CD4-positive, alpha-beta T cell (primary cell): ENCODE results near the gene MEGF11. TPM values are rescaled to one million over a fixed set of nuclear protein-coding genes. Genes with fewer than 3 reads are reported as not detected.

ENCODE experiments used
- ATAC-seq: fragments of 200-7000 bp; cut with Tn5 transposase; one replicate; pipeline ENCODE4 v1.10.0; 2022; ENCODE audit warnings: mild to moderate bottlenecking; ENCODE audit not compliant: poor library complexity
- CTCF ChIA-PET: fragments of 350-600 bp; sonication (Branson Sonifier 250); formaldehyde crosslinking; loops from one replicate; lab custom pipeline; 2021; ENCODE audit warnings: antibody characterized with exemption, inconsistent platforms; lab: Charles Lee
- POLR2A ChIA-PET: fragments of 350-600 bp; sonication (Branson Sonifier 250); formaldehyde crosslinking; loops from one replicate; lab custom pipeline; 2021; ENCODE audit warnings: antibody characterized with exemption, inconsistent platforms; lab: Charles Lee
- DNase-seq, 14 experiments: peaks; one replicate each; pipeline ENCODE4 v3.0.0-alpha.2; 2013 to 2020; ENCODE audit warnings: mixed read lengths in 2 of 14
- H3K27ac ChIP-seq, 2 donors: one replicate each; pipeline versions ENCODE4 v1.5.1 to v1.7.0; 2013; ENCODE audit warnings: low read length in 2 of 2, low read depth in 1 of 2, mild to moderate bottlenecking in 1 of 2
- H3K27me3 ChIP-seq, 2 experiments: 1 replicate in 1 of 2; 2 replicates in 1 of 2; pipeline versions ENCODE4 v1.6.1 to v1.7.0; 2013; ENCODE audit warnings: low read length in 2 of 2, control low read depth in 1 of 2, mild to moderate bottlenecking in 1 of 2, moderate library complexity in 1 of 2; ENCODE audit not compliant: insufficient read depth in 2 of 2, control insufficient read depth in 1 of 2
- H3K36me3 ChIP-seq: one replicate; pipeline ENCODE4 v1.6.1; 2013; ENCODE audit warnings: low read length, control low read depth; ENCODE audit not compliant: insufficient read depth
- H3K4me1 ChIP-seq: one replicate; pipeline ENCODE4 v1.6.1; 2013; ENCODE audit warnings: low read length, control low read depth; ENCODE audit not compliant: insufficient read depth
- H3K4me3 ChIP-seq: one replicate; pipeline ENCODE4 v1.5.1; 2013; ENCODE audit warnings: mild to moderate bottlenecking, low read length, moderate library complexity
- H3K9me3 ChIP-seq, 2 experiments: 1 replicate in 1 of 2; 2 replicates in 1 of 2; pipeline versions ENCODE4 v1.6.1 to v1.7.0; 2013; ENCODE audit warnings: low read length in 2 of 2, mild to moderate bottlenecking in 2 of 2, control low read depth in 1 of 2, moderate library complexity in 1 of 2; ENCODE audit not compliant: control insufficient read depth in 1 of 2, insufficient read depth in 1 of 2
- H3K27ac Mint-ChIP-seq: one replicate; pipeline ENCODE4 v1.8.0; 2020; ENCODE audit warnings: mixed read lengths
- H3K27me3 Mint-ChIP-seq: one replicate; pipeline ENCODE4 v1.8.0; 2021; ENCODE audit warnings: mixed read lengths
- H3K36me3 Mint-ChIP-seq: one replicate; pipeline ENCODE4 v1.8.0; 2021; ENCODE audit warnings: low read depth, mixed read lengths
- H3K4me1 Mint-ChIP-seq: one replicate; pipeline ENCODE4 v1.8.0; 2021; ENCODE audit warnings: low read depth, mixed read lengths
- H3K4me3 Mint-ChIP-seq: one replicate; pipeline ENCODE4 v1.8.0; 2020; ENCODE audit warnings: mild to moderate bottlenecking, mixed read lengths
- H3K9me3 Mint-ChIP-seq: one replicate; pipeline ENCODE4 v1.8.0; 2020; ENCODE audit warnings: mixed read lengths
- CTCF ChIP-seq: fragments of 200-600 bp; IDR thresholded peaks from one replicate; pipeline ENCODE4 v1.8.0; 2022; ENCODE audit warnings: antibody characterized with exemption, mild to moderate bottlenecking
- intact Hi-C, 2 experiments: fragments of 100-400 bp; cut with DNase I in 1 of 2; cut with micrococcal nuclease in 1 of 2; formaldehyde crosslinking; loops; one replicate each; pipeline versions ENCODE4 v1.15.1 to v1.9.0; 2023 to 2025; cut with DNase I, micrococcal nuclease
- total RNA-seq, 174 experiments: library from RNA in 2 of 174; stranded (reverse) in 2 of 174; gene quantifications; one replicate each; pipeline ENCODE4 v1.2.3 and lab custom pipeline; 2021 to 2026

MEGF11 gene
- total RNA-seq, 2 experiments from 2014 or later = not detected

- H3K27me3 Mint-ChIP-seq = peaks cover under 1% of the 10 kb centered on the region
- no peak for DNase-seq
- no peak for ATAC-seq
- Histone ChIP-seq H3K9me3 (no peaks in the 10 kb centered on the region), H3K4me1 (no peaks in the 10 kb centered on the region), H3K27ac (no peak overlapping the region), H3K4me3 (no peak overlapping the region), H3K27me3 (no peaks in the 10 kb centered on the region), H3K36me3 (no peaks in the 10 kb centered on the region)
- H3K4me1 Mint-ChIP-seq = no peaks in the 10 kb centered on the region
- H3K27ac Mint-ChIP-seq = no peak overlapping the region
- intact Hi-C loops = no loop called here
- ChIA-PET CTCF (no interaction called here), POLR2A (no interaction called here)
- no peaks in the 10 kb centered on the region for H3K9me3 Mint-ChIP-seq
- H3K36me3 Mint-ChIP-seq = no peaks in the 10 kb centered on the region
- no peak for TF ChIP-seq CTCF
- H3K4me3 Mint-ChIP-seq = no peak overlapping the region
Observed at GRCh38 chr15:66144978-66145725, 108.4 kb downstream of the MEGF11 start.

- no peaks in the 10 kb centered on the region for H3K4me1 Mint-ChIP-seq
Observed at GRCh38 chr15:66142285-66142684, 111.3 kb downstream of the MEGF11 start.

GRCh38 chr15:66139591-66140207, 113.9 kb downstream of the MEGF11 start:
- ChIA-PET CTCF (no interaction called here), POLR2A (no interaction called here)
- no peaks in the 10 kb centered on the region for H3K27me3 ChIP-seq
- no peak for TF ChIP-seq CTCF
- H3K36me3 ChIP-seq = no peaks in the 10 kb centered on the region
- Mint-ChIP-seq H3K4me3 (no peak overlapping the region), H3K9me3 (no peaks in the 10 kb centered on the region), H3K36me3 (no peaks in the 10 kb centered on the region), H3K4me1 (peaks cover 13% of the 10 kb centered on the region), H3K27ac (no peak overlapping the region), H3K27me3 (no peaks in the 10 kb centered on the region)
- no peaks in the 10 kb centered on the region for H3K9me3 ChIP-seq
- peaks cover 3% of the 10 kb centered on the region for H3K4me1 ChIP-seq
- intact Hi-C loops = no loop called here
- DNase-seq = no peak
- H3K4me3 ChIP-seq = no peak overlapping the region
- ATAC-seq = no peak
- H3K27ac ChIP-seq = no peak overlapping the region

More at GRCh38 chr15:66142285-66142684, 111.3 kb downstream of the MEGF11 start:
- intact Hi-C loops = no loop called here
- Mint-ChIP-seq H3K27me3 (no peaks in the 10 kb centered on the region), H3K9me3 (no peaks in the 10 kb centered on the region), H3K27ac (no peak overlapping the region), H3K4me3 (no peak overlapping the region), H3K36me3 (no peaks in the 10 kb centered on the region)
- Histone ChIP-seq H3K9me3 (no peaks in the 10 kb centered on the region), H3K36me3 (no peaks in the 10 kb centered on the region), H3K4me1 (no peaks in the 10 kb centered on the region), H3K4me3 (no peak overlapping the region), H3K27ac (no peak overlapping the region), H3K27me3 (no peaks in the 10 kb centered on the region)
- no peak for ATAC-seq
- no peak for DNase-seq
- ChIA-PET POLR2A (interaction anchor here (0.5 kb wide), 1 partner anchor 706 kb away, joined by 3 read pairs; no protein-coding TSS in a partner anchor), CTCF (no interaction called here)
- no peak for TF ChIP-seq CTCF
